ENCODE measurements around the gene MAD2L1BP.
A peak's percentile ranks its signal among the peaks of the same experiment; 100 is the strongest.

Gene MAD2L1BP

DNA sequence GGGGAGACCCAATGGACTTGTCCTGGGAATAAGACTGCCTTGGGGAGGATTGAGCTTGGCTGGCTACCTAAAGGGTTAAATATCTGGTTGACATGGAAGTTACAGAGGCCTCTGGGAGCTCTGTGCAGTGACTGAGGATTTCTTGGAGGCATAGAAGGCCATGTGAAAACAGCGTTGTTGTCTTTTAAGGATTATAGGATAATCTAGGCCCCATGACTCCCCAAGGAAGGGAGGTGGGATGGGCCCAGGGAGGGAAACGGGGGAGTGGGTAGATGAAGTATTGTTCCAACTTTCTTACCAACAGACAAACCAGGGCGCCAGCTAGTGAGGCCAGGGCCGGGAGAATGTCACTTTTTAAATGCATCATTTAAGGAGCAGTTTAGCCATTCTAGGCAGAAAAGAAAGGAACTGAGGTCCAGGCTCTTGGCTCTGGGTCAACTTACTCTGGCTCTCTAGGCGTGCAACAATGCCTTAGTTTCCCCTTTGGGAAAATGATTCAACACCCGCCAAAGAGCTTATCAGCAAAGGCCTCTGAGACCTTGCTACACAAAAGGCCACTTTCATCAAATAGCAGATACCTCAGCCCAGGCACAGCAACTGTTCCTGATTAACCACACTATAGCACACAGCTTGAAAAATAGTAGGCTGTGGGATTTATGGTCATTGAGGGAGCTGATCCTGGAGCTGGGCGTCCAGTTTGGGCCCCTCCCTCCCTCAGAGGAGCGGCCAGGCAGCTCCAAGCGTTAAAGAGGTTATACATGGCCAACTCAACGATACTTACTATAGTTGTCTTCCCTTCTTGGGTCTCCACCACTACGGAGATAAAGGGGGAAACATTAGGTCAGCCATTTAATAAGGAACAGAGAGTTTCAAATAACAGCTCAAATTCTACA, 44.9 kb downstream of the MAD2L1BP start:
- no peak for DNase-seq (ENCODE audit: low read depth in 2 of 3, low spot score in 1 of 3)

GRCh38 chr6:43681303-43681702, 45.7 kb downstream of the MAD2L1BP start:
- DNase-seq (ENCODE audit: low read depth in 2 of 3, low spot score in 1 of 3), result no peak

DNA sequence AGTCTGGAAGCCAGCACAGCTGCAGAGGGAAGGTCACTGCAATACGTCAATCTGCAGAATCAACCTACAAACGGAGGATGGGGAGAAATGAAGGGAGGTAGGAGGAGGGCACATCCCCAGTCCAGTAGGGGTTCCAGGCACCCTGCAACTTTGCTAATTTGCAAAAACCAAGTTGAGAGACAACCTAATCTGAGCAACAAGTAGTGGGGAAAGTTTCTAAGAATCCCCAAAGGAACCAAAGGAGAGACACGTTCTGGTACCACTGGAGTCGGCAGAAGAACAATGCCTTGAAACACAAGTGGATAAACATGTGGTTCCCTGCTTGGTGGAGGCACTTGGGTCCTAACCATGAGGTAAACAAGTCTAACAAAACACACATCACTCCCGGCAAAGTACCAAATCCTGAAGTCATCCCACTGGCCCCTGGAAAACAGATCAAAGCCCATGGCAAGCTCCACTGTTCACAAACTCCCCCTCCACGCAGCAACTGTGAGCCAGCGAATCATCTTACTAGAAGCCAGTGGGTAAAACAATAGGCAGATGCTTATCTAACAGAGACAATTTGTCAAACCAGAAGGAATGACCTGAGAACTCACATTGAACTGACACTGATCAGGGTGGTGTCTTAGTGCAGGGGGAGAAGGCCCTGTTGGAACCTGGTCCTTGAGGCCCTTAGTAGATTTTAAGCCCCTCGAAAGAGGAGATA, 47.2 kb downstream of the MAD2L1BP start:
- DNase-seq (ENCODE audit: low read depth in 2 of 3, low spot score in 1 of 3), result no peak

- no peak for DNase-seq (ENCODE audit: low read depth in 2 of 3, low spot score in 1 of 3)
These were observed 48.2 kb downstream of the MAD2L1BP start for GRCh38 chr6:43683708-43684455.

GRCh38 chr6:43687079-43687436, 51.4 kb downstream of the MAD2L1BP start:
- DNase-seq (ENCODE audit: low read depth in 2 of 3, low spot score in 1 of 3), result no peak

DNA sequence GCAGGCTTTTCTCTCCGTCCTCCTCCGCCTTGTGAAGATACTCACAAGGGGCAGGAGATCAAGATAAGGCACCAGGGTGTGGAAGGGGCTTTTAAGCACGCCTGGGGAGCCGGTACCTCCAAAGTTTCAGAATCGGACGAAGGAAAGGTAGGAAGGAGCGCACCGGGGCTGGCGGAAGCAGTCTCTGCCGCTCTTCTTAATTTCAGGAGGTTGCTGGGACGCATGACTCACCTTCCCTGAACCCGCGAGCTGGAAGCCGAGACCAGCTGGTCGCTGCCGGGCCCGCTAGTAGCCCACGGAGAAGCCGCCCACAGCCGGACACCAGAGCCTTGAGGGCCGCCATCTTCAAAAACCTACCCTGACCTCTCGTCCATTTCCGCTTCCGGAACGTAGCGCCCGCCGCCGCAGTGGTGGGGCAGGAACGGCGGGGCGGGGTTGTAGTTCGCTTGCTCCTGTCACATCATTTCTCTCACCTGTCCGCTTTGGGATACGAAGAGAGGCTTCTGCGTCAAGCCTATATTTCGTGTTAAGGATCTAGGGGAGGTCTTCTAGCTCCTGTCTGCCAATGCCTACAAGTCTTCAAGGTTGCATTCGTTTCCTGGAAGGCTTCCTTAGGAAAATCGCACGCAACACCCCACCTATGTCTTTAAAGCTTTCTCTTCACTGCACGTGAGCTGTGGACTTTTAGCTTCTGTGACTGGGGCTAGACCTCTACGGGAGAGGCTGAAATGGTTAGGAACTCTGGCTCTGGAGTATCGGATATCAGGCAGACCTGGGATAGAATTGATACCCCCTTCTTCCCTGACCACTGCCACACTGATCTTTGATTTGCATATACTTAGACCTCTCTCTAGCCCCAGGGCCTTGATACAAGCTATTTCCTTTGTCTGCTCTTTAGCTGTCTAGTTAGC, 52.1 kb downstream of the MAD2L1BP start, which contains the start of gene MRPS18A:
MRPS18A (minus strand) TSS at position 355 of the 911 bp plus-strand sequence; CDS start at position 343, 12 bp downstream.
- peak; percentile 68 to 78 (median 70) for DNase-seq (ENCODE audit: low read depth in 2 of 3, low spot score in 1 of 3)

GRCh38 chr6:43689421-43689820, 53.8 kb downstream of the MAD2L1BP start:
- no peak for DNase-seq (ENCODE audit: low read depth in 2 of 3, low spot score in 1 of 3)

Data from stimulated activated CD4-positive, alpha-beta T cell treated with anti-CD3 and anti-CD28 coated beads, Interleukin-12 subunit alpha, Interleukin-12 subunit beta, amount 100 ng/mL, for 48 hours (primary cell).